HepG2 (cell line): ENCODE measurements around the gene ZNF22. TPM values are rescaled to one million over a fixed set of nuclear protein-coding genes. Genes with fewer than 3 reads are reported as not detected.

ENCODE experiments used
- ATAC-seq: fragments of 200-7000 bp; cut with Tn5 transposase; 3 replicates; pipeline ENCODE4 v1.9.1; 2020; ENCODE audit warnings: mild to moderate bottlenecking, moderate library complexity
- BruUV-seq: library from RNA; stranded (reverse); fragments of 400-500 nt; replicated peaks from 2 replicates; lab custom pipeline; 2021; lab: Mats Ljungman, UMichigan
- CTCF ChIA-PET: fragments of 300-600 bp; formaldehyde crosslinking; extraction: SDS; loops from one replicate; lab custom pipeline; 2021; ENCODE audit warnings: low total read pairs, inconsistent platforms, low intra/inter-chr PET ratio; lab: Yijun Ruan, JAX
- POLR2A ChIA-PET: fragments of 350-600 bp; sonication (Branson Sonifier 250); formaldehyde crosslinking; loops from one replicate; lab custom pipeline; 2020; ENCODE audit warnings: antibody characterized with exemption, inconsistent platforms; lab: Yijun Ruan, JAX
- DNase-seq: peaks from one replicate; pipeline ENCODE4 v3.0.0-alpha.2; 2015; ENCODE audit warnings: low spot score
- FAIRE-seq: peaks from 3 replicates; lab custom pipeline; 2011; peaks lifted over from hg19 to GRCh38; lab: Jason Lieb, UNC
- H2AFZ ChIP-seq: one replicate; pipeline ENCODE4 v1.6.1; 2011; ENCODE audit warnings: low read length, inconsistent platforms
- H3K27ac ChIP-seq: fragments of 300-600 bp; 3 replicates; pipeline ENCODE4 v1.8.0; 2011; ENCODE audit warnings: mixed run types, mild to moderate bottlenecking, mixed read lengths, low read length, inconsistent platforms; ENCODE audit not compliant: insufficient read depth; ENCODE audit errors: extremely low read length
- H3K27me3 ChIP-seq, 2 experiments: fragments of 200-600 bp in 1 of 2; 2 replicates in 1 of 2; 3 replicates in 1 of 2; pipeline versions ENCODE4 v1.6.0 to v1.8.0; 2011; ENCODE audit warnings: low read length in 2 of 2, mild to moderate bottlenecking in 2 of 2, moderate library complexity in 2 of 2, inconsistent platforms in 1 of 2; ENCODE audit not compliant: insufficient read depth in 2 of 2, control insufficient read depth in 1 of 2
- H3K36me3 ChIP-seq, 2 experiments: fragments of 200-600 bp in 1 of 2; replicated peaks in 1 of 2; 2 replicates in 1 of 2; 3 replicates in 1 of 2; pipeline versions ENCODE4 v1.5.1 to v1.8.0; 2011; ENCODE audit warnings: low read length in 2 of 2, inconsistent platforms in 1 of 2; ENCODE audit not compliant: insufficient read depth in 2 of 2, control insufficient read depth in 1 of 2
- H3K4me1 ChIP-seq: 2 replicates; pipeline ENCODE4 v1.5.1; 2012; ENCODE audit warnings: low read length, inconsistent platforms; ENCODE audit not compliant: insufficient read depth
- H3K4me2 ChIP-seq: 2 replicates; pipeline ENCODE4 v1.6.0; 2011; ENCODE audit warnings: low read depth, low read length, inconsistent platforms
- H3K4me3 ChIP-seq, 3 experiments: fragments of 200-600 bp in 1 of 3; sonication (generic), shearing (Covaris generic) in 1 of 3; replicated peaks in 1 of 3; 2 replicates each; pipeline ENCODE4 v1.5.1; 2011 to 2016; ENCODE audit warnings: low read length in 3 of 3, inconsistent platforms in 2 of 3, low read depth in 2 of 3, mild to moderate bottlenecking in 2 of 3, control low read depth in 1 of 3, mixed read lengths in 1 of 3; ENCODE audit not compliant: insufficient read depth in 1 of 3
- H3K79me2 ChIP-seq: one replicate; pipeline ENCODE4 v1.6.1; 2011; ENCODE audit warnings: low read length, inconsistent platforms; ENCODE audit not compliant: insufficient read depth
- H3K9ac ChIP-seq: 2 replicates; pipeline ENCODE4 v1.6.0; 2011; ENCODE audit warnings: mild to moderate bottlenecking, low read depth, low read length, inconsistent platforms; ENCODE audit not compliant: insufficient read depth
- H3K9me3 ChIP-seq: 2 replicates; pipeline ENCODE4 v1.5.1; 2012; ENCODE audit warnings: mild to moderate bottlenecking, low read length
- H4K20me1 ChIP-seq: 2 replicates; pipeline ENCODE4 v1.6.0; 2011; ENCODE audit warnings: inconsistent platforms, mild to moderate bottlenecking, low read length, moderate library complexity; ENCODE audit not compliant: insufficient read depth
- ARNT ChIP-seq: fragments of 450-650 bp; IDR thresholded peaks from 2 replicates; pipeline ENCODE4 v1.6.1; 2017
- ELK4 ChIP-seq: sonication (generic); formaldehyde crosslinking; IDR thresholded peaks from 2 replicates; pipeline ENCODE4 v1.9.0; 2021; ENCODE audit warnings: missing genetic modification reagents, borderline replicate concordance
- GABPB1 ChIP-seq: IDR thresholded peaks from 2 replicates; pipeline ENCODE4 v1.6.1; 2016; ENCODE audit warnings: mild to moderate bottlenecking, missing genetic modification reagents, moderate library complexity, missing compliant biosample characterization
- MEIS1 ChIP-seq: sonication (generic); formaldehyde crosslinking; IDR thresholded peaks from 2 replicates; pipeline ENCODE4 v1.9.0; 2021; ENCODE audit warnings: mild to moderate bottlenecking, missing genetic modification reagents, moderate library complexity, borderline replicate concordance
- PAF1 ChIP-seq: IDR thresholded peaks from 2 replicates; pipeline ENCODE4 v1.6.1; 2016; ENCODE audit warnings: missing genetic modification reagents, missing compliant biosample characterization
- PPARG ChIP-seq: conservative IDR thresholded peaks from 2 replicates; pipeline ENCODE4 v1.6.1; 2016; ENCODE audit warnings: missing biosample characterization, missing genetic modification reagents
- SSRP1 ChIP-seq: IDR thresholded peaks from 2 replicates; pipeline ENCODE4 v1.6.1; 2016; ENCODE audit warnings: control low read depth
- ZNF446 ChIP-seq: sonication (generic); formaldehyde crosslinking; IDR thresholded peaks from 2 replicates; pipeline ENCODE4 v1.5.0; 2020; ENCODE audit warnings: mild to moderate bottlenecking, missing genetic modification reagents
- ZNF660 ChIP-seq: sonication (generic); formaldehyde crosslinking; IDR thresholded peaks from 2 replicates; pipeline ENCODE4 v1.5.1; 2020; ENCODE audit warnings: mild to moderate bottlenecking, low read depth, missing genetic modification reagents, borderline replicate concordance
- ZNF687 ChIP-seq: sonication (generic); formaldehyde crosslinking; IDR thresholded peaks from 2 replicates; pipeline ENCODE4 v1.5.1; 2020; ENCODE audit warnings: mild to moderate bottlenecking, missing genetic modification reagents, moderate library complexity
- ZNF7 ChIP-seq: IDR thresholded peaks from 2 replicates; pipeline ENCODE4 v1.6.1; 2016; ENCODE audit warnings: missing biosample characterization, missing genetic modification reagents
- ZNF709 ChIP-seq: sonication (generic); formaldehyde crosslinking; IDR thresholded peaks from 2 replicates; pipeline ENCODE4 v1.5.0; 2020; ENCODE audit warnings: mild to moderate bottlenecking, missing genetic modification reagents
- ZNF83 ChIP-seq: sonication (generic); formaldehyde crosslinking; IDR thresholded peaks from 2 replicates; pipeline ENCODE4 v1.4.0; 2020; ENCODE audit warnings: missing genetic modification reagents, mild to moderate bottlenecking, borderline replicate concordance
- ZSCAN21 ChIP-seq: sonication (generic); formaldehyde crosslinking; IDR thresholded peaks from 2 replicates; pipeline ENCODE4 v1.8.0; 2022; ENCODE audit warnings: mild to moderate bottlenecking, missing genetic modification reagents, moderate library complexity, borderline replicate concordance
- WGBS: methylation state at CpG from one replicate; pipeline ENCODE4 v1.1.6; 2017; ENCODE audit warnings: low lambda C conversion rate; 5-methylcytosine and 5-hydroxymethylcytosine counted together
- in situ Hi-C: cut with HindIII; loops from 2 replicates; pipeline ENCODE4 v1.10.0; 2017; ENCODE audit warnings: low pct_unique_long_range_greater_than_20kb; ENCODE audit not compliant: extremely low pct_ligation_motif_present
- intact Hi-C: fragments of 100-400 bp; cut with micrococcal nuclease; formaldehyde crosslinking; loops from one replicate; pipeline ENCODE4 v1.10.0; 2022; ENCODE audit not compliant: unreplicated experiment
- polyA plus RNA-seq, 8 experiments: library from polyadenylated mRNA; depleted of rRNA in 3 of 8; stranded (reverse) in 7 of 8; unstranded in 1 of 8; fragments of >200 nt; fragmentation: Illumina TruSeq in 4 of 8; extraction: Trizol in 4 of 8; gene quantifications; 2 replicates each; pipeline versions ENCODE4 v1.2.1 to v1.2.3, GENCODE V29; 2011 to 2016; ENCODE audit warnings: low read depth in 4 of 8, missing spikeins in 1 of 8, mixed read lengths in 1 of 8; ENCODE audit not compliant: insufficient read depth in 1 of 8
- total RNA-seq, 5 experiments: library from RNA; depleted of rRNA; stranded (reverse); fragments of >200 nt; fragmentation: Illumina TruSeq; extraction: Trizol; gene quantifications; 2 replicates each; pipeline ENCODE4 v1.2.3, GENCODE V29; 2016; ENCODE audit warnings: low read depth in 1 of 5
- TF ChIP-seq, protein P1 (sequence below): sonication (generic); formaldehyde crosslinking; IDR thresholded peaks from 2 replicates; pipeline ENCODE4 v1.4.0; 2020; ENCODE audit warnings: missing genetic modification reagents, mild to moderate bottlenecking, borderline replicate concordance
- TF ChIP-seq, protein P2 (sequence below): sonication (generic); formaldehyde crosslinking; IDR thresholded peaks from 2 replicates; pipeline ENCODE4 v1.4.0; 2020; ENCODE audit warnings: mild to moderate bottlenecking, missing genetic modification reagents

ZNF22 gene
- total and polyA plus RNA-seq, 2 of the 13 experiments (the other 11 are each of a cell fraction or from before 2014, with no cell fraction given) = 0.40 to 1.3 TPM

GRCh38 chr10:44994752-44995530, 5.8 kb upstream of the ZNF22 start (continued):
- TF ChIP-seq ZNF687 (CRISPR knock-in tag) (peak; percentile 72), ZNF660 (no peak), GABPB1 (CRISPR knock-in tag) (0 out of 2 replicates have a peak, but pooled peaks have one; percentile 20)
- TF ChIP-seq, all 625 proteins: peak for 7

- ATAC-seq (peak; percentile 34), DNase-seq (no peak), FAIRE-seq (no peak)
- 13% methylated on average over 4 of the region's 4 CpGs for whole genome bisulfite sequencing
- in situ Hi-C loops = no loop called here
- H3K9me3 ChIP-seq = no peaks in the 10 kb centered on the region
- no peaks in the 10 kb centered on the region for H3K27me3 ChIP-seq
- peaks cover 14 to 22% of the 10 kb centered on the region in 2 experiments; a peak in 3 of 5 replicates for H3K36me3 ChIP-seq
- intact Hi-C loops = no loop called here
- H3K9ac ChIP-seq = peak overlapping the region; percentile 71
- ChIA-PET POLR2A (interaction anchor here (1.0 to 12.0 kb wide), 11 partner anchors 9 to 1129 kb away, joined by 3 to 863 read pairs (median 5); partner anchors contain the start of genes DEPP1 and RASSF4), CTCF (no interaction called here)
- no peak overlapping the region for H3K4me3 ChIP-seq
- H4K20me1 ChIP-seq = no peaks in the 10 kb centered on the region
- peak overlapping the region; percentile 92 for H3K27ac ChIP-seq
- no TSS peak for BruUV-seq
- peak overlapping the region; percentile 60 for H3K4me2 ChIP-seq
- peaks cover 96% of the 10 kb centered on the region for H3K4me1 ChIP-seq
- no peak overlapping the region for H2AFZ ChIP-seq
- no peaks in the 10 kb centered on the region for H3K79me2 ChIP-seq
- TF ChIP-seq ARNT = no peak
- no peak for TF ChIP-seq ZSCAN21
- TF ChIP-seq ZNF7 (CRISPR knock-in tag) = no peak
- TF ChIP-seq PAF1 = 0 out of 2 replicates have a peak, but pooled peaks have one; percentile 13
- TF ChIP-seq PPARG = no peak
- TF ChIP-seq SSRP1 = no peak
- 0 out of 2 replicates have a peak, but pooled peaks have one; percentile 43 for TF ChIP-seq MEIS1 (CRISPR knock-in tag)
- TF ChIP-seq, protein P1, sequence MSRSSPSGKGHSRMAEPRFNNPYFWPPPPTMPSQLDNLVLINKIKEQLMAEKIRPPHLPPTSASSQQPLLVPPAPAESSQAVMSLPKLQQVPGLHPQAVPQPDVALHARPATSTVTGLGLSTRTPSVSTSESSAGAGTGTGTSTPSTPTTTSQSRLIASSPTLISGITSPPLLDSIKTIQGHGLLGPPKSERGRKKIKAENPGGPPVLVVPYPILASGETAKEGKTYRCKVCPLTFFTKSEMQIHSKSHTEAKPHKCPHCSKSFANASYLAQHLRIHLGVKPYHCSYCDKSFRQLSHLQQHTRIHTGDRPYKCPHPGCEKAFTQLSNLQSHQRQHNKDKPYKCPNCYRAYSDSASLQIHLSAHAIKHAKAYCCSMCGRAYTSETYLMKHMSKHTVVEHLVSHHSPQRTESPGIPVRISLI (CRISPR knock-in tag) = 0 out of 2 replicates have a peak, but pooled peaks have one; percentile 11
- no peak for TF ChIP-seq ZNF446 (CRISPR knock-in tag)
- no peak for TF ChIP-seq ZNF83
- no peak for TF ChIP-seq ELK4
- no peak for TF ChIP-seq ZNF709
- TF ChIP-seq, protein P2, sequence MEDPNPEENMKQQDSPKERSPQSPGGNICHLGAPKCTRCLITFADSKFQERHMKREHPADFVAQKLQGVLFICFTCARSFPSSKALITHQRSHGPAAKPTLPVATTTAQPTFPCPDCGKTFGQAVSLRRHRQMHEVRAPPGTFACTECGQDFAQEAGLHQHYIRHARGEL = no peak
Observed at GRCh38 chr10:44995581-44995913, 5.2 kb upstream of the ZNF22 start.
